DMS 273 (cell line): ENCODE measurements around the gene NPEPL1.

ENCODE experiments used
- DNase-seq: peaks from one replicate; lab custom pipeline; 2025; ENCODE audit not compliant: unreplicated experiment; lab: John Stamatoyannopoulos, UW

NPEPL1 gene

GRCh38 chr20:58657262-58657661, 35.3 kb upstream of the NPEPL1 start:
- DNase-seq = no peak

DNA sequence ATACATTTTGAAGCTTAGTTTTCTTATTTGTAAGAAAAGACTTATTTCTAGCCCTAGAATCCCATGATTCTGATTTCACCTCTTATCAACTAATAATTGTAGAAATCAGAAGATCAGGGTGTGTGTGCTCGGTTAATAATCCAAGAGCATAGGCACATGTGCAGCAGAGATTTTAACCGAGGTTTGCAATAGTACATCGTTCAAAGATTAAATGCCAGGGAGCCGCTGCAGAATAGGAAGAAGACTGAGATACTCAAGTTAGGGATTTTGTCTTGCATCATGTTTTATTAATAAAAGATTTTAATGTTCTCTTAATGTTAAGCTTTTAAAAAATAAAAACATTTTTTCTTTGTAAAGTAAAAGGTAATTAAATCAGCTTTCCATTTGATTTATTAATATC, 34.6 kb upstream of the NPEPL1 start:
- no peak for DNase-seq

DNA sequence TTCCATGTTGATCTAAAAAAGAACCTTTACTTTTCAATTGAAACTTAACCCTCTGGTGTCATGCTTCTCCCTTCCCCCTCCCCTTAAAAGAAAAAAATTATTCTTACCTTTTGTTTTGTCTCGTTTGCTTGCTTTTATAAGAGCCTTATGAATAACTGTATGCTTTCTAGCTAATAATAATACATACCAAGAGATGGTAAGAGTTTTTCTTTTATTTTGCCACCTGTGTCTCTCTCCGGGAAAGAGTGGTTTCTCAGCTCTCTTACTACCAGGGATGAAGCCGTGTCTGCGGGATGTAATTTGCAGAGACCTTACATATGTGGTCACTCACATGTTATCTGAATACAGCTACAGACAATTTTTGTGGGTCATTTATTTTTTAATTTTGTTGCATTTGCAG, 33.8 kb upstream of the NPEPL1 start:
- no peak for DNase-seq

DNA sequence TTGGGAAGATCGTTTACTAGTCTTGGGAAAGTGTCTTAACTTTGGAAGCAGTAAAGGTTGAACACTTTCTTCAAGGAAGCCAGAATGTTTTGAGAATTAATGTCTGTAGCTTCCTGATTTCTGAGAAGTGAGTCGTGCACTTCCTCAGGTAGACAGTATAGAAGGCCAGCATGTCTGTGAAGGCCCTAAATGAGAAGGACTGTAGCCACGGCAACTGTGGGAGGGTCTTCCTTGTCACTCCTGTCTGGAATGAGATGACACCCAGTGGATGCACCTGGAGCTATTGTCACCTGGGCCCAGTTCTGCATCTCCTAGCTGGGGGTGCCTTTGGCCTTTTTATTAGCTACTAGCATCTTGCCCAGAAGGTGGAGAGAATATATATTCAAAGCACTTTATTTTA, 32.8 kb upstream of the NPEPL1 start:
- DNase-seq = no peak

DNA sequence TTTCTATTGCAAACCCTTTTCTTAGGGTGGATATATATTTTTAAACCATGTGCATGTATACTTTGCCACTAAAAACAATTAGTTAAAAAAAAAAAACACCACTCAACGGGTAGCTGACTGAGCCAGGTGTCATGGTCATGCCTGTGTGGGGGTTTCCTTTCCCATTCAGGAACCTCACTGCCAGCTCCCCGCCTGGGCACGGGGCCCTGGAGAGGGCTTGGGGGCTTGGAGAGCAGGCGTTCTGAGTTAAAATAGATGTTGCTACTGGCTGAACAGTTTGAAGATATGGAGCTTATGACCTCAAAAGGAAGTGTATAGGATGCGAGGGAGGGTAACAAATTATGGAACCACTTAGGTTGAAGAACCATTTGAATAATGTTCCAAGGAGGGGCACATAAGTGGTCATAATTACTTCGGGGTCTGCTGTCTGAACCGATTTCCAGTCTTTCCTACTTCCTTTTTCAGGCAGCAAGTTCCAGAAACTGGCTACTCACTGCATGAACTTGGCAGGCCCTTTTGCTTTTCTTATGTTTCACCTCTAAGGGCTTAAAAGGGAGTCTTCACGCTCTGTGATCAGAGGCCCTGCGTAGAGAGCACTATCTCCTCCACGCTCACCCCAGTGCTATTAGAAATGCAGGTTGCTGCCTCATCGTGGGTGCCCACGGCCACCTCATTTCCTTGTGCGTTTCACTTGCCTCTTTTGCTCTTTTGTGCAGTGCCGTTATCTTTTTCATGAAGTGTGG, 31.6 kb upstream of the NPEPL1 start:
- no peak for DNase-seq

DNA sequence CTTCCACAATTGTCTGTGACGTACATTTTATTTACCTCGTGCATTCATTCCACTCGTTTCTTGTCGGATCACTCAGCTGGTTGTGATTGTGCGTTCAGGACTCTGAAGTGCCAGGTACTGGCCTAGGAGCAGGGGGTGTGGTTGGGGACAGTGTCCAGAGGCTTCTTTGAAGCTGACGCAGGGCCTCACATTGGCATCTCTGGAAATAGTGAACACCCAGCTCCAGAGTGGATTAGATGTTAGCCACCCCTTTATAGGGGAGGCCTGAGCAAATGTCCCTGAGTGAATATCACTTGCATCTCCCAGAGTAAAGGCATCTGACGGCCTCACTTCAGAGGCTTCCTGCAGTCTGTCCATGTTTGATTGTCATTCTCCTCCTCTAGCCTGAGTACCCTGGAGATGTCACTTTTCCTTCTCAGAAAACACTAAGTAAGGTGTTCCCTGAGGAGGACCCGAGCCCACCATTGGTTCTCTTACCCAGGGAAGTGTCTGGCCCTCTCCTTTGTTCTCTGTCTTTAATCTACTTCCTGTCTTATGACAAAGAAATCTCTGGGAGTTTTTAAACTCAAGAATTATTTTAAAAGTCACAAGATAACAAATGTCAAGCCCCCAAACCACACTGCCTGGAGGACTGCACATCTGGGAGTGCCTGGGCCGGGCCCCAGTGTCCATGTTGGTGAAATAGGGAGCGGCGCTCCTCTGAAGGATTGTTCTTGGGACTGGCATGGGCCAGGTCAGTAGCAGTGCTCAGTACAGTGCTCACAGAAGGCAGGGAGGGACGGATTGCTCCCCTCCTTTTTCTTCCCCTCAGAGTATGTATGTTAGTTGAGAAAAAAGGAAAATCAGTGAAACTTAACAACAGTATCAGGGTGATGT, 30.8 kb upstream of the NPEPL1 start:
- no peak for DNase-seq

GRCh38 chr20:58664331-58664730, 28.3 kb upstream of the NPEPL1 start:
- DNase-seq = no peak

DNA sequence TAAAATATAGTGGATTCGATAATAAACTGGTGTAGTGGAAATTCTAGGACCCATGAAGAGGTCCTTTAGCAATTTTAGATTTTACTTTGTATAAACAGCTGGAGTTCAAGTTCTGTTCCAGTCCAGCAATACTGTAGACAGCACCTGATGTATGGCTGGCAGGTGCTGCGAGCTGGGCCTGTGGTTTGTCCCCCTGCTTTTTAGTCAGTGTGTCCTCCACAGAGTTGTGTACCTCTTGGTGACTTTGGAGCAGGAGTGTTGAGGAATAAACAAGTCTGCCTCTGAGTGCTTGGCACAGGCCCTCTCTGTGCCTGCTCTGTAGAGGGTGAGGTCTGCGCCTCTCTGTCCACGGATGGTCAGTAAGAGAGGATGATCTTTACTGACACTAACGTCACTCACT, 27.7 kb upstream of the NPEPL1 start:
- no peak for DNase-seq

GRCh38 chr20:58665606-58666005, 27.0 kb upstream of the NPEPL1 start:
- DNase-seq = no peak

DNA sequence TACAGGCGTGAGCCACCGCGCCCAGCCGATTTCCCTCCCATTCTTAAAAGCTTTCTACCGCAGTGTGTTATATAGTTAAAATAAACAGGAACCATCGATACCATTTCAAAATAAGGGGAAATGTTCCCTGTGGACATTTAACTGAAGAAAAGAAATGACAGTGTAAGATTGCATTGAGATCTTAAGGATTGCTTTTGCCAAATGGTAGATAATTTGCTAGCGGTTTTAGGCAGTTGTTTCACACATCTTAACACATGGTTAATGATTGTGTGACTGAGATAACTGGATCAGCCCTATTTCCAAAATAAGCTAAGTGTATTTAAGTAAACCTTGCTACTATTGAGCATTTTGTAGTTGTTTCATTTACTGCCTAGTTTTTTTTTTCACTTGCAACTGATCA, 25.9 kb upstream of the NPEPL1 start:
- no peak for DNase-seq

GRCh38 chr20:58667975-58668374, 24.6 kb upstream of the NPEPL1 start:
- DNase-seq = no peak

GRCh38 chr20:58668901-58669286, 23.7 kb upstream of the NPEPL1 start:
- no peak for DNase-seq

DNA sequence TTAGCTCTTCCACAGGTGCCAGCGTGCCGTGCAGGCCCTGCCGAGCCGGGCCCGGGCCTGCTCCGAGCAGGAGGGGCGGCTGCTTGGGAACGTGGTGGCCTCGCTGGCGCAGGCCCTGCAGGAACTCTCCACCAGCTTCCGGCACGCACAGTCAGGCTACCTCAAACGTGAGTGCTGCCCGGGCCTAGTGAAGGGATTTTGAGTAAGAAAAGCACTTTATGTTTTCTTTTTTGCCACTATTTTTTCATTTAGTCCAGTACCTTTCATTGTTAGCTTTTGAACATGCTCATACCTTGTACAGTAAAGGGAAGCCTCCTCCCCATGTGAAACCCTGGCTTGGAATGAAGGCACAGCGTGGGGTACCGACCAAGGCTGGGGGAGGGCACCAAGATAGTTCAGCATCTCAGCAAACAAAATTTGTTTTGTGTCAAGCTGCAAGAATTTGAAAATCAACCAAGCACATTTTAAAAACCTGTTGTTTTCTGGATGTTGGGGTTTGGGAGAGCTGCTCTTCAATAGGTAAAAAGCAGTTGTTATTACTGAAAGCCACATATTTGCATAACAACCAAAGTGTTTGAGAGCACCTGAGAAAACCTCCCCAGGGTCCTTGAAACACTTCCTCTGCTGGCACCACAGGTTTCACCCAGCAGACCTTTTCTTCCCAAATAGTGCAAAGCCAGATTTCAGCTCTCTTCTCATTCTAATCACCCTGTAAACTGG, 23.2 kb upstream of the NPEPL1 start:
- no peak for DNase-seq

- no peak for DNase-seq
These were observed 22.5 kb upstream of the NPEPL1 start for GRCh38 chr20:58670102-58670501.

GRCh38 chr20:58670659-58671058, 21.9 kb upstream of the NPEPL1 start:
- no peak for DNase-seq

DNA sequence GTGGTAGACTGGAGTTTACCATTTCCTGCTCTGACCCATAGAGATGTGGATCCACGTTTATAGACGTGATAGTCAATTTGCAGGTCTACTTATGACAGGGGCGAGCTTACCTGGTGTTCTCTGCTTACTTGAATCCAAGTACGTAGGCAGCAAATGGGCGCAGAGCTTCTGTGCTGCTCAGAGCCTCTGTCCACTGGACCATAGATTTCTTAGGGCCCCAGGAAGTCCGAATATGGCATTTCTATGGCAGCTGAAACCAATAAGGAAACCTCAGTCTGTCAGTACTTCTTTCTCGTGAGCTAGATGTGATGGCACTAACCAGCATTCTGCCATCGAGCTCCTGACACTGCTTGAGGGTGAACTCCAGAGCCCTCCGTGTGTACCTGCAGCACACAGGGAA, 19.5 kb upstream of the NPEPL1 start:
- no peak for DNase-seq

GRCh38 chr20:58675146-58675584, 17.4 kb upstream of the NPEPL1 start:
- DNase-seq = no peak

- DNase-seq = no peak
These were observed 17.0 kb upstream of the NPEPL1 start for GRCh38 chr20:58675641-58676040.

DNA sequence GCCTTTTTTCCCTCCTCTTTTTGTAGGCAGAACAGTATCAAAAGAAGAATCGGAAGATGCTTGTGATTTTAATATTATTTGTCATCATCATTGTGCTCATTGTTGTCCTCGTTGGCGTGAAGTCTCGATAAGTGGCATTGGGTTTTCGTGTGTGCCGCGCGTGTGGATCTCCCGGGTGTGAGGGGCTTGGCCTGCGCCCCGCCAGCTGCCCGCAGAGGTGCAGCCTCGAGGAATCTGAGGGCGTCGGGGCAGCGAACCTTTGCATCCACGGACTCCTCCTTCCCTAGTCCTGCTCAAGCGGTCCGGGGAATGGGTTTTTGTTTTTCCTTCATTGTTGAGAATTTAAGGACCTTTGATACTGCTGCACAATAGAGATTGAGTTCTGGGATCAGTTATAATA, 16.4 kb upstream of the NPEPL1 start:
- no peak for DNase-seq

DNA sequence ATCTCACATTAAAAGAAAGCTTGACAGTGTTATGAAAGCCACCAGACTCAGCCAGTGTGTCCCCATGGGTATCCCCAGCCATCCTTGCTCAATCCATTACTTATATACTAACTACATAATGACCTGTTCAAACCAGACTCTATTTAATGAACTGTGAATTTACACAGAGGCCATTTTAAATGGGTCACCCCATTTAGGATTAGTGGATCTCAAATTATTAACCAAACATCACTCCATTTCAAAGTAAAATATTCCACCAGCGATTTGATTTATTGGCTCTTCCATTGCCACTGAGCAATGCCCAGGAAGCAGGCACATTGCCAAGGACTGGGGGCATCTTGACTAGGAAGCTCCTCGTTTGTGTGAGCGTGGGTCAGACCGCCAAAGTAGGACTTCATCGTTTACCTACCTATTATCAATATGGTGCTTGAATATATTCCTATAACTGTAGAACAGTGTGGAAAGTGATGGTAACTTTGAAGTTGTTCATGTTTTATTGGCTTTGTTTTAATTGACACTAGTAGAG, 15.5 kb upstream of the NPEPL1 start:
- DNase-seq = no peak

- DNase-seq = no peak
These were observed 14.8 kb upstream of the NPEPL1 start for GRCh38 chr20:58677808-58678207.

DNA sequence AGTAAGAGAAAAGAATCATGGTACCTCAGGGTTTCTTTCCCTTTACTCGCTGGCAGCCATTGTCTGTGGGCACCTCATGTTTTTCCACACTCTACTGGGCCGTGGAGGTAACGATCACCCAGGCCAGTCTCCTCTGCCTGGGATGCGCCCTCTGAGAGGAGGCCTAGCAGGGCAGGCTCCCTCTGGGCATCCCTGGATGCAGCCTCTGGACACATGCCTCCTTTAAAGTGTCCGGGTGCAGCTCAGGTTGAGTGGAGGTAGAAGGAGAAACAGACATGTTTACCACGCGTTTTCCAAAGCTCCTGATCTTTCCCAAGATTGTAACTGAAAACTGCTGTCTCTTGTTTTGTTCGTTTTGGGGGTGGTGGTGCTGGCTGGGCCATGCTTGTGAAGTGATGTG, 13.8 kb upstream of the NPEPL1 start:
- no peak for DNase-seq
